LNCaP clone FGC (cell line): ENCODE results near the gene PRR23A.

Source experiments
- DNase-seq: peaks from one replicate; pipeline ENCODE4 v3.0.0-alpha.2; 2011; ENCODE audit warnings: low read depth
- H3K4me3 ChIP-seq: 2 replicates; pipeline ENCODE4 v1.5.1; 2011; ENCODE audit warnings: mild to moderate bottlenecking, low read depth, low read length, control low read depth
- CTCF ChIP-seq: IDR thresholded peaks from 2 replicates; pipeline ENCODE4 v1.5.1; 2012; ENCODE audit warnings: mild to moderate bottlenecking; ENCODE audit not compliant: control insufficient read depth, insufficient read depth; ENCODE audit errors: extremely low read depth

PRR23A gene

GRCh38 chr3:138972941-138973340 lies 33.1 kb downstream of the PRR23A start:
- TF ChIP-seq CTCF: no peak
- no peak overlapping the region for H3K4me3 ChIP-seq

GRCh38 chr3:138971766-138972320 lies 34.2 kb downstream of the PRR23A start:
- no peak for DNase-seq
- no peak for TF ChIP-seq CTCF

More at GRCh38 chr3:138972941-138973340, 33.1 kb downstream of the PRR23A start:
- DNase-seq: no peak

GRCh38 chr3:138964923-138965322 lies 41.1 kb downstream of the PRR23A start:
- DNase-seq: no peak
- no peak for TF ChIP-seq CTCF
- H3K4me3 ChIP-seq: no peak overlapping the region

More at GRCh38 chr3:138971766-138972320, 34.2 kb downstream of the PRR23A start:
- no peak overlapping the region for H3K4me3 ChIP-seq

GRCh38 chr3:138964264-138964663 lies 41.8 kb downstream of the PRR23A start:
- no peak for DNase-seq
- no peak for TF ChIP-seq CTCF
- H3K4me3 ChIP-seq: no peak overlapping the region

GRCh38 chr3:138962854-138963560 lies 43.1 kb downstream of the PRR23A start:
- TF ChIP-seq CTCF: no peak
- no peak overlapping the region for H3K4me3 ChIP-seq

GRCh38 chr3:138960417-138960852 lies 45.6 kb downstream of the PRR23A start:
- no peak for TF ChIP-seq CTCF
- no peak for DNase-seq
- H3K4me3 ChIP-seq: no peak overlapping the region

More at GRCh38 chr3:138962854-138963560, 43.1 kb downstream of the PRR23A start:
- no peak for DNase-seq
